B cell (primary cell): ENCODE measurements around the gene ATL1. TPM values are rescaled to one million over a fixed set of nuclear protein-coding genes. Genes with fewer than 3 reads are reported as not detected.
"Not testable (repeated sequence)": the region's sequence is repeated elsewhere in the genome, so short reads cannot be mapped to it uniquely, and the experiment has no call there.

Experiments
- ATAC-seq: fragments of 200-7000 bp; cut with Tn5 transposase; one replicate; pipeline ENCODE4 v1.10.0; 2021; ENCODE audit warnings: low read depth, mild to moderate bottlenecking, moderate number of reproducible peaks, moderate library complexity
- CTCF ChIA-PET: fragments of 350-600 bp; sonication (Branson Sonifier 250); formaldehyde crosslinking; loops from one replicate; lab custom pipeline; 2021; ENCODE audit warnings: antibody characterized with exemption, inconsistent platforms; lab: Charles Lee
- POLR2A ChIA-PET: fragments of 350-600 bp; sonication (Branson Sonifier 250); formaldehyde crosslinking; loops from one replicate; lab custom pipeline; 2021; ENCODE audit warnings: antibody characterized with exemption; lab: Charles Lee
- DNase-seq: peaks from one replicate; pipeline ENCODE4 v3.0.0; 2013
- H2AFZ ChIP-seq: 2 replicates; pipeline ENCODE4 v1.6.1; 2012; ENCODE audit warnings: mild to moderate bottlenecking, low read depth, low read length; ENCODE audit not compliant: insufficient read depth, poor library complexity, severe bottlenecking
- H3K27ac ChIP-seq, 2 donors: 1 replicate in 1 of 2; 2 replicates in 1 of 2; pipeline ENCODE4 v1.5.1; 2012 to 2013; ENCODE audit warnings: low read length in 2 of 2, mild to moderate bottlenecking in 2 of 2, moderate library complexity in 1 of 2
- H3K27me3 ChIP-seq, 4 experiments: fragments of 200-600 bp in 1 of 4; sonication (generic) in 1 of 4; replicated peaks in 1 of 4; 1 replicate in 2 of 4; 2 replicates in 2 of 4; pipeline versions ENCODE4 v1.6.1 to v1.7.0; 2013 to 2016; ENCODE audit warnings: low read length in 3 of 4, mild to moderate bottlenecking in 2 of 4, mixed read lengths in 1 of 4, moderate library complexity in 1 of 4; ENCODE audit not compliant: insufficient read depth in 4 of 4, control insufficient read depth in 3 of 4; ENCODE audit errors: control extremely low read depth in 1 of 4
- H3K36me3 ChIP-seq, 2 experiments: replicated peaks in 1 of 2; 1 replicate in 1 of 2; 2 replicates in 1 of 2; pipeline versions ENCODE4 v1.6.1 to v1.7.1; 2013; ENCODE audit warnings: low read length in 1 of 2; ENCODE audit not compliant: insufficient read depth in 2 of 2, control insufficient read depth in 1 of 2; ENCODE audit errors: control extremely low read depth in 1 of 2, extremely low read depth in 1 of 2
- H3K4me1 ChIP-seq, 2 donors: fragments of 200-600 bp in 1 of 2; sonication (generic) in 1 of 2; 1 replicate in 1 of 2; 2 replicates in 1 of 2; pipeline versions ENCODE4 v1.5.1 to v1.6.1; 2013 to 2017; ENCODE audit warnings: low read length in 2 of 2; ENCODE audit not compliant: control insufficient read depth in 2 of 2, insufficient read depth in 2 of 2
- H3K4me2 ChIP-seq: replicated peaks from 2 replicates; pipeline ENCODE3; 2012; ENCODE audit warnings: mild to moderate bottlenecking, low read depth, low read length; ENCODE audit not compliant: poor library complexity, severe bottlenecking
- H3K4me3 ChIP-seq, 5 experiments: fragments of 200-600 bp in 1 of 5; sonication (generic) in 1 of 5; 1 replicate in 3 of 5; 2 replicates in 2 of 5; pipeline versions ENCODE4 v1.5.1 to v1.7.0; 2011 to 2016; ENCODE audit warnings: low read length in 4 of 5, mild to moderate bottlenecking in 4 of 5, low read depth in 2 of 5, control low read depth in 1 of 5, moderate library complexity in 1 of 5; ENCODE audit not compliant: insufficient read depth in 1 of 5; ENCODE audit errors: control extremely low read depth in 1 of 5, extremely low read depth in 1 of 5
- H3K79me2 ChIP-seq: fragments of 200-600 bp; sonication (generic); one replicate; pipeline ENCODE4 v1.6.0; 2016; ENCODE audit warnings: low read length; ENCODE audit not compliant: control insufficient read depth, insufficient read depth
- H3K9ac ChIP-seq: fragments of 200-600 bp; sonication (generic); 2 replicates; pipeline ENCODE4 v1.6.1; 2017; ENCODE audit warnings: mild to moderate bottlenecking, low read length, moderate library complexity
- H3K9me3 ChIP-seq, 3 donors: one replicate each; pipeline versions ENCODE4 v1.6.1 to v1.7.1; 2013; ENCODE audit warnings: low read length in 2 of 3; ENCODE audit not compliant: control insufficient read depth in 2 of 3, insufficient read depth in 1 of 3; ENCODE audit errors: control extremely low read depth in 1 of 3
- H4K20me1 ChIP-seq: 2 replicates; pipeline ENCODE4 v1.6.0; 2012; ENCODE audit warnings: mild to moderate bottlenecking, low read length; ENCODE audit not compliant: insufficient read depth, control insufficient read depth, poor library complexity, severe bottlenecking
- H3K27ac Mint-ChIP-seq: one replicate; pipeline ENCODE4 v1.8.0; 2021; ENCODE audit warnings: mixed read lengths
- H3K27me3 Mint-ChIP-seq: one replicate; pipeline ENCODE4 v1.8.0; 2021; ENCODE audit warnings: mixed read lengths
- H3K4me1 Mint-ChIP-seq: one replicate; pipeline ENCODE4 v1.8.0; 2021; ENCODE audit warnings: mixed read lengths
- H3K4me3 Mint-ChIP-seq: one replicate; pipeline ENCODE4 v1.8.0; 2021; ENCODE audit warnings: mixed read lengths
- H3K9me3 Mint-ChIP-seq: one replicate; pipeline ENCODE4 v1.8.0; 2022; ENCODE audit warnings: mixed read lengths; ENCODE audit not compliant: insufficient read depth
- CTCF ChIP-seq: fragments of 200-600 bp; IDR thresholded peaks from one replicate; pipeline ENCODE4 v1.8.0; 2022; ENCODE audit warnings: antibody characterized with exemption, mild to moderate bottlenecking
- EZH2 ChIP-seq: IDR thresholded peaks from 2 replicates; pipeline ENCODE4 v1.6.1; 2012; ENCODE audit warnings: borderline replicate concordance, low read depth, mild to moderate bottlenecking, moderate library complexity, low read length; ENCODE audit not compliant: insufficient read depth, poor library complexity, severe bottlenecking
- WGBS: methylation state at CpG from one replicate; pipeline ENCODE4 v1.1.5; 2013; ENCODE audit warnings: missing lambda C conversion rate; ENCODE audit not compliant: insufficient coverage; 5-methylcytosine and 5-hydroxymethylcytosine counted together
- intact Hi-C: fragments of 100-400 bp; cut with micrococcal nuclease; formaldehyde crosslinking; loops from one replicate; pipeline ENCODE4 v1.10.0; 2022
- polyA plus RNA-seq: library from polyadenylated mRNA; depleted of rRNA; stranded (reverse); fragments of >200 nt; gene quantifications from 2 replicates; pipeline ENCODE4 v1.2.3, GENCODE V29; 2012
- total RNA-seq, 2 donors: library from RNA; stranded (reverse); fragments of 120-200 nt in 1 of 2; gene quantifications; 1 replicate in 1 of 2; 2 replicates in 1 of 2; pipeline versions ENCODE4 v1.2.3 to v1.2.4, GENCODE V29; 2013 to 2022

Gene ATL1
- total and polyA plus RNA-seq, 2 donors (not counting 1 experiment from before 2014, with no cell fraction given): 2.9 TPM

DNA sequence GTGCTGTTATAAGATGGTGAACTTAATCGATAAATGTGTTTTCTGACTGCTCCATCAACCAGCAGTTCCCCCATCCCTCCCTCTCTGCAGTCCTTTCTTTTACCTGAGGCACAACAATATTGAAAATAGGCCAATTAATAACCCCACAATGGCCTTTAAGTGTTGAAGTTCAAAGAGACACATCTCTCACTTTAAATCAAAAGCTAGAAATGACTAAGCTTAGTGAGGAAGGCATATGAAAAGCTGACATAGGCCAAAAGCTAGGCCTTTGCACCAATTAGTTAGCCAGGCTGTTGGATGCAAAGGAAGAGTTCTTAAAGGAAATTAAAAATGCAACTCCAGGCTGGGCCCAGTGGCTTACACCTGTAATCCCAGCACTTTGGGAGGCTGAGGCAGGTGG lies 64.5 kb downstream of the ATL1 start:
- no peak overlapping the region for H3K27ac Mint-ChIP-seq
- Histone ChIP-seq H4K20me1 (no peaks in the 10 kb centered on the region), H3K9me3 (no peaks in the 10 kb centered on the region), H3K9ac (no peak overlapping the region), H3K27me3 (no peaks in the 10 kb centered on the region), H3K4me1 (no peaks in the 10 kb centered on the region), H3K36me3 (peaks cover 3 to 4% of the 10 kb centered on the region in 2 experiments), H3K79me2 (no peaks in the 10 kb centered on the region), H3K27ac (no peak overlapping the region), H3K4me3 (no peak overlapping the region), H2AFZ (no peak overlapping the region), H3K4me2 (no peak overlapping the region)
- ChIA-PET POLR2A (no interaction called here), CTCF (no interaction called here)
- no peak for TF ChIP-seq EZH2
- no peak for TF ChIP-seq CTCF
- H3K9me3 Mint-ChIP-seq: no peaks in the 10 kb centered on the region
- ATAC-seq: no peak
- no peak for DNase-seq
- H3K27me3 Mint-ChIP-seq: no peaks in the 10 kb centered on the region
- H3K4me1 Mint-ChIP-seq: peaks cover 5% of the 10 kb centered on the region
- H3K4me3 Mint-ChIP-seq: no peak overlapping the region
- intact Hi-C loops: no loop called here
- no CpG with 5 or more reads among the region's 1 CpG for WGBS

DNA sequence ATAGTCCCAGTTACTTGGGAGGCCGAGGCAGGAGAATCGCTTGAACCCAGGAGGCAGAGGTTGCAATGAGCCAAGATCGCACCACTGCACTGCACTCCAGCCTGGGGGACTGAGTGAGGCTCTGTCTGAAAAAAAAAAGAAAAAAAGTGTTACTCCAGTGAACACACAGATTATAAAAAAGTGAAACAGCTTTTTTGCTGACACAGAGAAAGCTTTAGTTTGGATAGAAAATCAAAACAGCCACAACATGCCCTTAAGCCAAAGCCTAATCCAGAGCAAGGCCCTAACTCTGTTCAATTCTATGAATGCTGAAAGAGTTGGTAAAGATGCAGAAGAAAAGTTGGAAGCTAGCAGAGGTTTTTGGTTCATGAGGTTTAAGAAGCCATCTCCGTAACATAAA lies 65.0 kb downstream of the ATL1 start:
- H3K27ac ChIP-seq, H3K79me2 ChIP-seq, H3K4me3 ChIP-seq, H3K36me3 ChIP-seq, H3K4me1 ChIP-seq, H3K9ac ChIP-seq, intact Hi-C loops, H3K9me3 Mint-ChIP-seq, H3K27me3 Mint-ChIP-seq, H2AFZ ChIP-seq, H3K4me3 Mint-ChIP-seq, H4K20me1 ChIP-seq, DNase-seq, ATAC-seq, H3K27me3 ChIP-seq, H3K4me2 ChIP-seq, H3K9me3 ChIP-seq, H3K4me1 Mint-ChIP-seq: not testable (repeated sequence)
- peak overlapping the region; percentile 32 for H3K27ac Mint-ChIP-seq
- POLR2A ChIA-PET: interaction anchor here (0.7 kb wide), 1 partner anchor 35 kb away, joined by 3 read pairs; no protein-coding TSS in a partner anchor
- 100% methylated on average over 1 of the region's 4 CpGs for WGBS
- CTCF ChIA-PET: interaction anchor here (1.0 kb wide), 1 partner anchor 90 kb away, joined by 3 read pairs; no protein-coding TSS in a partner anchor
